ENCODE results near the gene CAB39.

Gene CAB39

DNA sequence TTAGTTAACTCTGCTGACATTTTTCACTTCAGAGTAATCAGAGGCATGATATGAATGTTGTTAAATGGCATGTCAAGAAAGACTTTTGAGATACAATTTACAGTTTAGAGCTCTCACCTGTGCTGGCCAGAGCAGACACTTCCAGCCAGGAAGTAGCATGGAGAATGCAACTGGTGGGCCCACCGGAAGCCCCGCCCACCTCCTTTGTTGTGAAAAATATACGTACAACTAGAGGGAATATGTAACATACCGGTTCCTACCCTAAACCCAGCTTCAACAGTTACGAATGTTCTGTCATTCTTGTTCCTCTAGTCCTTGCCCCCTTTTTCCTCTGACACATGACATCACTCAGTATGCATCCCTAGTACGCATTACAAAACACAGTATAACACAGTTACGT lies 81.9 kb downstream of the CAB39 start:
- Histone ChIP-seq H3K4me1 (ENCODE audit: low read depth, poor library complexity, severe bottlenecking) (no peaks in the 10 kb centered on the region), H3K4me2 (no peak overlapping the region), H3K36me3 (ENCODE audit: insufficient read depth) (peaks cover 3% of the 10 kb centered on the region; the same call in 1 of the 2 replicates), H4K20me1 (ENCODE audit: insufficient read depth) (no peaks in the 10 kb centered on the region), H3K4me3 (IDR thresholded peaks at IDR 0.05; ENCODE audit: insufficient read depth, low read depth, low read length) (no peak overlapping the region), H3K9ac (no peak overlapping the region), H3K27me3 (ENCODE audit: insufficient read depth, low read depth) (no peaks in the 10 kb centered on the region), H3K79me2 (ENCODE audit: insufficient read depth, low read depth) (no peaks in the 10 kb centered on the region), H3K27ac (no peak overlapping the region), H2AFZ (ENCODE audit: low read depth) (no peak overlapping the region)
- TF ChIP-seq, protein P1, sequence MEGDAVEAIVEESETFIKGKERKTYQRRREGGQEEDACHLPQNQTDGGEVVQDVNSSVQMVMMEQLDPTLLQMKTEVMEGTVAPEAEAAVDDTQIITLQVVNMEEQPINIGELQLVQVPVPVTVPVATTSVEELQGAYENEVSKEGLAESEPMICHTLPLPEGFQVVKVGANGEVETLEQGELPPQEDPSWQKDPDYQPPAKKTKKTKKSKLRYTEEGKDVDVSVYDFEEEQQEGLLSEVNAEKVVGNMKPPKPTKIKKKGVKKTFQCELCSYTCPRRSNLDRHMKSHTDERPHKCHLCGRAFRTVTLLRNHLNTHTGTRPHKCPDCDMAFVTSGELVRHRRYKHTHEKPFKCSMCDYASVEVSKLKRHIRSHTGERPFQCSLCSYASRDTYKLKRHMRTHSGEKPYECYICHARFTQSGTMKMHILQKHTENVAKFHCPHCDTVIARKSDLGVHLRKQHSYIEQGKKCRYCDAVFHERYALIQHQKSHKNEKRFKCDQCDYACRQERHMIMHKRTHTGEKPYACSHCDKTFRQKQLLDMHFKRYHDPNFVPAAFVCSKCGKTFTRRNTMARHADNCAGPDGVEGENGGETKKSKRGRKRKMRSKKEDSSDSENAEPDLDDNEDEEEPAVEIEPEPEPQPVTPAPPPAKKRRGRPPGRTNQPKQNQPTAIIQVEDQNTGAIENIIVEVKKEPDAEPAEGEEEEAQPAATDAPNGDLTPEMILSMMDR (conservative IDR thresholded peaks at IDR 0.05; ENCODE audit: low read depth, low read length): no peak

DNA sequence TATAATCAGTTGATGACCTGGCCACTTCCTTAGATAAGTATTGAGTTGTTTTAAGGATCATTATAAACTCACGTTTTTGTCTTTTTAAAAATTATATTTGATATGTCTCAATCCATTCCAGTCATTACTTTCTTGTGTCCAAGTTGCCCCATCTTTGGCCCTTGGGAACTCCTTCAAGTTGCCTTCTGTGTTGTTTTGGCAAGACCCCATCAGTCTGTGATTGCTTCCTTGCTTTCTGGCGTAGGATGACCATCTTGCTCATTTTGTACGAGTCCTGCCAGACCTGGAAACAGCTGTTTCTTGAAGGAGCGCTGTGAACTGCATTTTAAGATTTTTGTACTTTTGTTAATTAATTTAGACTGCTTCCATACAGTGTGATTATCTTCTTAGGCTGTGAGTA lies 83.2 kb downstream of the CAB39 start:
- Histone ChIP-seq H3K9ac (no peak overlapping the region), H4K20me1 (ENCODE audit: insufficient read depth) (no peaks in the 10 kb centered on the region), H3K79me2 (ENCODE audit: insufficient read depth, low read depth) (no peaks in the 10 kb centered on the region), H3K4me1 (ENCODE audit: low read depth, poor library complexity, severe bottlenecking) (no peaks in the 10 kb centered on the region), H3K27ac (no peak overlapping the region), H3K4me3 (IDR thresholded peaks at IDR 0.05; ENCODE audit: insufficient read depth, low read depth, low read length) (no peak overlapping the region), H3K36me3 (ENCODE audit: insufficient read depth) (peaks cover 3% of the 10 kb centered on the region; the same call in 1 of the 2 replicates), H3K27me3 (ENCODE audit: insufficient read depth, low read depth) (no peaks in the 10 kb centered on the region), H3K4me2 (no peak overlapping the region), H2AFZ (ENCODE audit: low read depth) (no peak overlapping the region)
- TF ChIP-seq, protein P1 (conservative IDR thresholded peaks at IDR 0.05; ENCODE audit: low read depth, low read length): no peak

DNA sequence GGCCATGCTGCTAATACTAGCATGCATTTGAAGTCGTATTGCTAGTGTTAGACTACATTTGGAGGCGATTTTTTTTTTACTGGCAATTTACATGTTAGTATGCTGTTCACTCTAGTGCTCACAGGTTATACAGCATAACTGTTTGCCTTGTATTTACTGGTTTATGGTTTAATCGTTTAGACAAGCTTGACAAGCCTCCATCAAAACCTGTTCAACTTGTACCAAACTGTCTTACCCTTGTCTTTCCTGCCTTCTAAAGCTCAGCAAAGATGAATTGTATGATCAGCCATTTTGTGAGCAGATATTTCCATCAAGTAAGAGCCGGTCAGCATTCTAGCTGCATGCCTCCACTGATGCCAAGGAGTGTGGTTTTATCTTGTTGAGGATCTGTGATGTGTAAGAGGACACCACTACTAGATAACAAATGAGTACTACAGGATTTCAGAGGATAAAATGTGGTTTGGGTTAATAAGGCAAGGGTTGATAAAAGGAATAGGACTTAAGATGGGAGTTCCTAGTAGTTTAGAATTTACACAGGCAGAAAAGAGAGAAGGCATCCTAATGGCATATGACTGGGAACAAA lies 83.7 kb downstream of the CAB39 start:
- H3K9ac ChIP-seq: no peak overlapping the region
- H3K4me1 ChIP-seq (ENCODE audit: low read depth, poor library complexity, severe bottlenecking): no peaks in the 10 kb centered on the region
- no peak overlapping the region for H3K4me3 ChIP-seq (IDR thresholded peaks at IDR 0.05; ENCODE audit: insufficient read depth, low read depth, low read length)
- H3K27ac ChIP-seq: no peak overlapping the region
- peaks cover 3% of the 10 kb centered on the region; the same call in 1 of the 2 replicates for H3K36me3 ChIP-seq (ENCODE audit: insufficient read depth)
- H3K27me3 ChIP-seq (ENCODE audit: insufficient read depth, low read depth): no peaks in the 10 kb centered on the region
- H2AFZ ChIP-seq (ENCODE audit: low read depth): no peak overlapping the region
- no peaks in the 10 kb centered on the region for H3K79me2 ChIP-seq (ENCODE audit: insufficient read depth, low read depth)
- H4K20me1 ChIP-seq (ENCODE audit: insufficient read depth): no peaks in the 10 kb centered on the region
- TF ChIP-seq, protein P1 (conservative IDR thresholded peaks at IDR 0.05; ENCODE audit: low read depth, low read length): no peak
- H3K4me2 ChIP-seq: no peak overlapping the region

DNA sequence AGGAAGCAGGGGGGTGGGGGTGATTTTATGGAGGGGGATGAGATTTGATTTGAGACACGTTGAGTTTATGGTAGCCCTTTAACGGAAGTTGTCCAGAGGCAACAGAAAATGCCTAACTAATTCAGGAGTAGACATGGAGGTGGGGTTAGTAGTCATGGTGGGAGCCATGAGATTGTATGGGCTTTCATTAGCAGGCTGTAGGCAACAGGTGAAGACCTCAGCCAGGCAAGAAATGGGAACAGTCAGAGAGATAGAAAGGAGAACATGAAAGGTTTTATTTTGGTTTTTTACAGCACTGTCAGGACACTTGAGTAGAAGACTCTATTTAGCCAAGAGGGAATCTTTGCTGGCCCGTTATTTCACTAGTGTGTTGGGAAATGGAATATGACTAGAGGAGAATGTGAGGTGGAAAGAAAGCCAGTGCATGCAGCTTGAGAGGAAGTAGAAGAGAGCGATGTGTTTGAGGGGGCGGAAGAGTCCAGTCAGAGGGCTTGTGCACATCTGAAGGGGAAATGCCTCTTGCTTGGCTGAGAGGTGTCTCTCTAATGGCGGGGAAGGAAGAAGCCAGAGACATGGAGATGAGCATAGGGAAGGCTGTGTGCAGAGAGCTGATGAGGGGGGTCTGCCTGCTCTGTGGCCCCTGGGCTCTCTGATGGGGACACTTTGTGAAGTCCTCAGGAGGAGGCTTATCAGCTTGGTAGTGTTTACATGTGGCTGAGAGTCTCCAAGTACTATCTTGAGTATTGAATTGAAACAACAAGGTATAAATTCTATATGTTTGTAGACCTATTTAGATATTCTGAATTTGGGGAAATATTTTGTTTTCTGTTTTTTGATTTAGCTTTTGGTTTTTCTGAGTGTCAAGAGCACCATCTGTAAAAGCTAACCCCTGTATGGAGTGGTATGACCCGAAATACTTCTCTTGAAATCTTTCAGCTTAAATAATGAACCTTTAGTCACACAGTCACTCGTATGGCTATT lies 85.2 kb downstream of the CAB39 start:
- no peaks in the 10 kb centered on the region for H4K20me1 ChIP-seq (ENCODE audit: insufficient read depth)
- H3K27me3 ChIP-seq (ENCODE audit: insufficient read depth, low read depth): no peaks in the 10 kb centered on the region
- no peak overlapping the region for H3K4me2 ChIP-seq
- no peak overlapping the region for H2AFZ ChIP-seq (ENCODE audit: low read depth)
- H3K79me2 ChIP-seq (ENCODE audit: insufficient read depth, low read depth): no peaks in the 10 kb centered on the region
- H3K27ac ChIP-seq: no peak overlapping the region
- peaks cover 3% of the 10 kb centered on the region; the same call in 1 of the 2 replicates for H3K36me3 ChIP-seq (ENCODE audit: insufficient read depth)
- H3K4me1 ChIP-seq (ENCODE audit: low read depth, poor library complexity, severe bottlenecking): no peaks in the 10 kb centered on the region
- H3K4me3 ChIP-seq (IDR thresholded peaks at IDR 0.05; ENCODE audit: insufficient read depth, low read depth, low read length): no peak overlapping the region
- TF ChIP-seq, protein P1 (conservative IDR thresholded peaks at IDR 0.05; ENCODE audit: low read depth, low read length): no peak
- no peak overlapping the region for H3K9ac ChIP-seq
